HG02840 (cell line): ENCODE data around the gene HIF3A.

Experiments used
- ATAC-seq: cut with Tn5 transposase; IDR thresholded peaks from one replicate; pipeline ENCODE4 v1.9.1; 2021; ENCODE audit warnings: mild to moderate bottlenecking, moderate library complexity, moderate number of reproducible peaks; ENCODE audit not compliant: unreplicated experiment, low FRiP score

The HIF3A gene

GRCh38 chr19:46376241-46377153, 79.7 kb downstream of the HIF3A start:
- no peak for ATAC-seq

GRCh38 chr19:46378268-46378667, 81.4 kb downstream of the HIF3A start:
- ATAC-seq = no peak

GRCh38 chr19:46380690-46381089, 83.8 kb downstream of the HIF3A start:
- no peak for ATAC-seq

GRCh38 chr19:46381346-46381745, 84.5 kb downstream of the HIF3A start:
- no peak for ATAC-seq

GRCh38 chr19:46381756-46382345, 85.0 kb downstream of the HIF3A start:
- ATAC-seq = no peak

GRCh38 chr19:46383171-46383815, 86.5 kb downstream of the HIF3A start:
- ATAC-seq = no peak

GRCh38 chr19:46383846-46384245, 87.0 kb downstream of the HIF3A start:
- ATAC-seq = no peak

GRCh38 chr19:46384396-46384795, 87.6 kb downstream of the HIF3A start:
- no peak for ATAC-seq

- ATAC-seq = no peak
These were observed 88.8 kb downstream of the HIF3A start for GRCh38 chr19:46385636-46386035.

GRCh38 chr19:46386151-46386550, 89.3 kb downstream of the HIF3A start:
- no peak for ATAC-seq

GRCh38 chr19:46386996-46387712, 90.3 kb downstream of the HIF3A start:
- ATAC-seq = no peak

GRCh38 chr19:46387713-46388130, 90.9 kb downstream of the HIF3A start:
- no peak for ATAC-seq

GRCh38 chr19:46388311-46389095, 91.7 kb downstream of the HIF3A start:
- no peak for ATAC-seq

GRCh38 chr19:46390121-46390858, 93.4 kb downstream of the HIF3A start:
- ATAC-seq = no peak

GRCh38 chr19:46390866-46391265, 94.0 kb downstream of the HIF3A start:
- ATAC-seq = no peak

- ATAC-seq = no peak
These were observed 94.7 kb downstream of the HIF3A start for GRCh38 chr19:46391296-46392251.

- no peak for ATAC-seq
These were observed 95.5 kb downstream of the HIF3A start for GRCh38 chr19:46392252-46392801.

- no peak for ATAC-seq
These were observed 96.0 kb downstream of the HIF3A start for GRCh38 chr19:46392837-46393236.
